Smooth muscle cell (in vitro differentiated cells): ENCODE measurements around the gene TMEM86B. TPM values are rescaled to one million over a fixed set of nuclear protein-coding genes. Genes with fewer than 3 reads are reported as not detected.

Source experiments
- DNase-seq: peaks from one replicate; lab custom pipeline; 2025; ENCODE audit not compliant: unreplicated experiment; lab: John Stamatoyannopoulos, UW
- H2AFZ ChIP-seq: fragments of 200-600 bp; sonication (generic); 2 replicates; pipeline ENCODE4 v1.6.0; 2016; ENCODE audit warnings: antibody characterized with exemption, low read depth, mild to moderate bottlenecking
- H3F3A ChIP-seq: fragments of 200-600 bp; sonication (generic); 2 replicates; pipeline ENCODE4 v1.6.0; 2017; ENCODE audit warnings: antibody characterized with exemption, low read depth
- H3K27ac ChIP-seq: fragments of 200-600 bp; sonication (generic); 2 replicates; pipeline ENCODE4 v1.5.1; 2016; ENCODE audit warnings: low read depth, mild to moderate bottlenecking
- H3K27me3 ChIP-seq: fragments of 200-600 bp; sonication (generic); 2 replicates; pipeline ENCODE4 v1.6.1; 2016; ENCODE audit warnings: low read depth, mild to moderate bottlenecking
- H3K36me3 ChIP-seq: fragments of 200-600 bp; sonication (generic); 2 replicates; pipeline ENCODE4 v1.5.1; 2016; ENCODE audit warnings: low read depth
- H3K4me1 ChIP-seq: fragments of 200-600 bp; sonication (generic); 2 replicates; pipeline ENCODE4 v1.5.1; 2016; ENCODE audit warnings: low read depth
- H3K4me2 ChIP-seq: fragments of 200-600 bp; sonication (generic); 2 replicates; pipeline ENCODE4 v1.6.0; 2016; ENCODE audit warnings: mild to moderate bottlenecking
- H3K4me3 ChIP-seq: fragments of 200-600 bp; sonication (generic); 2 replicates; pipeline ENCODE4 v1.5.1; 2016; ENCODE audit warnings: mild to moderate bottlenecking
- H3K79me2 ChIP-seq: fragments of 200-600 bp; sonication (generic); 2 replicates; pipeline ENCODE4 v1.6.0; 2016; ENCODE audit warnings: low read depth, mild to moderate bottlenecking
- H3K9ac ChIP-seq: fragments of 200-600 bp; sonication (generic); 2 replicates; pipeline ENCODE4 v1.6.0; 2016; ENCODE audit warnings: low read depth
- H3K9me3 ChIP-seq: fragments of 200-600 bp; sonication (generic); replicated peaks from 2 replicates; pipeline ENCODE4 v1.5.1; 2016; ENCODE audit warnings: low read depth
- H4K20me1 ChIP-seq: fragments of 200-600 bp; sonication (generic); 2 replicates; pipeline ENCODE4 v1.6.0; 2016; ENCODE audit warnings: low read depth
- WGBS: methylation state at CpG from one replicate; pipeline ENCODE4 v1.1.7; 2016; ENCODE audit warnings: low lambda C conversion rate; 5-methylcytosine and 5-hydroxymethylcytosine counted together
- polyA plus RNA-seq: library from polyadenylated mRNA; unstranded; fragments of >200 nt; fragmentation: Nextera tagmentation; extraction: Ambion mirVana; gene quantifications from 2 replicates; pipeline ENCODE4 v1.2.1, GENCODE V29; 2016
- total RNA-seq: library from RNA; depleted of rRNA; stranded (reverse); fragments of >200 nt; gene quantifications from 2 replicates; pipeline ENCODE4 v1.2.3, GENCODE V29; 2014
- TF ChIP-seq, protein P1 (sequence below): fragments of 200-600 bp; sonication (generic); IDR thresholded peaks from 2 replicates; pipeline ENCODE4 v1.5.1; 2017; ENCODE audit warnings: borderline replicate concordance, mild to moderate bottlenecking, antibody characterized with exemption; ENCODE audit not compliant: insufficient read depth, poor library complexity, severe bottlenecking

Gene TMEM86B
- total and polyA plus RNA-seq, 2 experiments from 2014 or later, result 2.1 to 2.6 TPM

DNA sequence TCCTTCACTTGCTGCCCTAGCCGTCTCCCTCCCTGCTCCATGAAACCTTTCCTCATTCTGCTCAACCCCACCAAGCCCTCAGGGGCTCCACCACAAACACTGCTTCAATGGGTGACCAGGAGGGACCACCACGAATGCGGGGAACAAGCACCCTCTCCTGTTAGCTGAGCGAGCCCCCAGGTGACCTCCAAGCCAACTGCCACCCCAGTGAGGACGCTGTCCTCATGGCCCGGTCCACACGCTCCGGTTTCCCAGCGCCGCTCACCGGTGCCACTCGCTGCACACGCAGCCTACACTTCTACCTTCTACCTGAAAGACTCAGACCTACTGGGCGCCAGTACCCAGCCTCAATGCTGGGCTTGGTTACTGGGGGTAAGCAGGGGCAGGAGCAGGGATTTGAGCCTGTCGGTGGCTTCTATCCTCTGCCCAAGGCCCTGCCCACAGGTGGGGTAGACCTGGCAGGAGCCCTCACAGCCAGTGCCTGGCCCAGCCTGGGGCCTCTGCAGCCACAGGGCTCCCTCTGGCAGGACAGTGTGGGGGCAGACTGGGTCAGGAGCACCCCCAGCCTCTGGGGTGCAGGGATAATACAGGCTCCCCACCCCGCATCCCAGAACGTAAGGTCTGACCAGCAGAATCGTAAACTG is 704 bp upstream of the TMEM86B start:
- Histone ChIP-seq H4K20me1 (peaks cover 35% of the 10 kb centered on the region), H3K4me3 (no peak overlapping the region), H2AFZ (no peak overlapping the region), H3K79me2 (no peaks in the 10 kb centered on the region), H3K9ac (no peak overlapping the region), H3K27me3 (no peaks in the 10 kb centered on the region), H3K9me3 (no peaks in the 10 kb centered on the region), H3K36me3 (no peaks in the 10 kb centered on the region), H3F3A (no peaks in the 10 kb centered on the region), H3K4me2 (no peak overlapping the region), H3K27ac (no peak overlapping the region), H3K4me1 (no peaks in the 10 kb centered on the region)
- DNase-seq, result no peak
- WGBS, result 98% methylated on average over 18 of the region's 18 CpGs
- TF ChIP-seq, protein P1, sequence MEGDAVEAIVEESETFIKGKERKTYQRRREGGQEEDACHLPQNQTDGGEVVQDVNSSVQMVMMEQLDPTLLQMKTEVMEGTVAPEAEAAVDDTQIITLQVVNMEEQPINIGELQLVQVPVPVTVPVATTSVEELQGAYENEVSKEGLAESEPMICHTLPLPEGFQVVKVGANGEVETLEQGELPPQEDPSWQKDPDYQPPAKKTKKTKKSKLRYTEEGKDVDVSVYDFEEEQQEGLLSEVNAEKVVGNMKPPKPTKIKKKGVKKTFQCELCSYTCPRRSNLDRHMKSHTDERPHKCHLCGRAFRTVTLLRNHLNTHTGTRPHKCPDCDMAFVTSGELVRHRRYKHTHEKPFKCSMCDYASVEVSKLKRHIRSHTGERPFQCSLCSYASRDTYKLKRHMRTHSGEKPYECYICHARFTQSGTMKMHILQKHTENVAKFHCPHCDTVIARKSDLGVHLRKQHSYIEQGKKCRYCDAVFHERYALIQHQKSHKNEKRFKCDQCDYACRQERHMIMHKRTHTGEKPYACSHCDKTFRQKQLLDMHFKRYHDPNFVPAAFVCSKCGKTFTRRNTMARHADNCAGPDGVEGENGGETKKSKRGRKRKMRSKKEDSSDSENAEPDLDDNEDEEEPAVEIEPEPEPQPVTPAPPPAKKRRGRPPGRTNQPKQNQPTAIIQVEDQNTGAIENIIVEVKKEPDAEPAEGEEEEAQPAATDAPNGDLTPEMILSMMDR, result no peak

DNA sequence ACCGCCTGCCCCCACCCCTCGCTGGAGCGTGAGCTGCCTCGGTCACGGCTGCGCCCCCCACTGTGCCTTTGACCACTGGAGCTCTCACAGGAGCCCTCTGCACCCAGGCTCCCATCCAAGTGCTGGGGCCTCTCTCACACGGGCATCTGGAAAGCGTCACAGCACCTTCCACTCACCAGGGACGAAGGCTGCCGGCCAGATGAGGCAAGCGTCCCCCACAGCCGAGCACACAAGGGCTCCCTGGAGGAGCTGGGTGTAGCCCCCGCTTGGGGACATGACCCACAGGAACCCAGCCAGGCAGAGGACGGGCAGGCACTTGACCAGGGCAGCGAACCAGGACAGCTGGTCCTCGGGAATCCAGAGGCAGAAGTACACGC is 560 bp downstream of the TMEM86B start:
- H4K20me1 ChIP-seq, result peaks cover 23% of the 10 kb centered on the region
- H3K36me3 ChIP-seq, result no peaks in the 10 kb centered on the region
- no peaks in the 10 kb centered on the region for H3K27me3 ChIP-seq
- no peak overlapping the region for H3K4me3 ChIP-seq
- 80% methylated on average over 17 of the region's 17 CpGs for WGBS
- no peak overlapping the region for H3K9ac ChIP-seq
- H3K79me2 ChIP-seq, result no peaks in the 10 kb centered on the region
- H3K27ac ChIP-seq, result no peak overlapping the region
- no peaks in the 10 kb centered on the region for H3K4me1 ChIP-seq
- TF ChIP-seq, protein P1, result no peak
- no peaks in the 10 kb centered on the region for H3K9me3 ChIP-seq
- H2AFZ ChIP-seq, result no peak overlapping the region
- H3K4me2 ChIP-seq, result no peak overlapping the region
- DNase-seq, result no peak
- H3F3A ChIP-seq, result no peaks in the 10 kb centered on the region

DNA sequence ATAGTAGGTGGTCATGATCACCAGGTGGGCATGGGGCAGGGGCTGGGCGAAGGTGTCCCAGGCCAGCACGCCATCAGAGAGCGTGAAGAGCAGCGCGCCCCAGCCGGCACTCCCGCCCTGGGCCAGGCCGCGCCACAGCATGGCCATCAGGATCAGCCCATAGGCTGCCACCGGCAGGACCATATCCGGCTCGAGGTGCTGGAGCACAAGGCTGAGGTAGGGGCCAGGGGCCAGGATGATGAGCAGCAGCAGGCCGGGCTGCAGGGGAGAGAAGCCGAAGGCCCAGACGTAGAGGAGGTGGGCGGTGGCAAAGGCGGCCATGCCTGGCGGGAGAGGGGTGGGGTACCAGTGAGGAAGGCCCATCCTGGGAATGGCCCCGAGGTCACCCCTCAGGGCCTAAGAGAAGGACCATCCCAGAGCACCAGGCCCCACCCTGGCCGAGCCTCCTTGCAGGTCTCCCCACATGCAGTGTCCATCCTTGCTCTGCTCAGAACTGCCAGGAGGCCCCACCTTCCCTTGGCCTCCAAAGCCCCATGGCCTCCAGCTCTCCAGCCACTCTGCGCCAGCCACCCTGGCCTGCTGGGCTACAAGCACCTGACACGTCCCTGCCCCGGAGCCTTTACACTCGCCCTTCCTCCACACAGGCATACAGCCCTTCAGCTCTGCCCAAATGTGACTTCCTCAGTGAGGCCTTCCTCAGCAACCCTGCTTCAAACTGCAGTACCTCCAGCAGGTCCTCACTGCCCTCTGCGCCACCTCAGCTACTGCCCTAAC is 1.1 kb downstream of the TMEM86B start:
- TF ChIP-seq, protein P1, result no peak
- Histone ChIP-seq H3K9ac (no peak overlapping the region), H3K36me3 (no peaks in the 10 kb centered on the region), H4K20me1 (peaks cover 17% of the 10 kb centered on the region), H3K4me1 (no peaks in the 10 kb centered on the region), H2AFZ (no peak overlapping the region), H3K27ac (no peak overlapping the region), H3K4me3 (no peak overlapping the region), H3K4me2 (no peak overlapping the region), H3F3A (no peaks in the 10 kb centered on the region), H3K79me2 (no peaks in the 10 kb centered on the region), H3K9me3 (no peaks in the 10 kb centered on the region), H3K27me3 (no peaks in the 10 kb centered on the region)
- DNase-seq, result no peak
- WGBS, result 97% methylated on average over 22 of the region's 25 CpGs

DNA sequence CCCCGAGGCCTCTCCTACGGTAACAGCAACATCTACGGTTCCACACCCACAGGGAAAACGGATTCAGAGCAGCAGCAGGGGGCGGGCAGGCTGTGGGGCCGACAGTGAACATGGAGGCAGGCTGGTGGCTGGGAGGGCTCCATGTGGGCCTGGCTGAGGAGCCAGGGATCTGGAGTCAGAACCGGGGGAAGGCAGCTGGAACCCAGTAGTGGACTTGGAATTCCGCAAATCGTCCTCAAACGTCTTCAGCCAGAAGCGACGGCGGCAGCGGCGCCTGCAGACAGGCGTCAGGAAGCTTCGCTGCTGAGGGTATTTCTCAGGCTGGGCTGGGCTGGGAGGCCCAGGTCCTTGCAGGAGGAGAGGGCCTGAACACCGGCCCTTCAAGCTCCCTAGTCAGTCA is 1.8 kb downstream of the TMEM86B start:
- no peak for DNase-seq

More for the DNA sequence above, 1.8 kb downstream of the TMEM86B start:
- H3K9ac ChIP-seq, result no peak overlapping the region
- WGBS, result 91% methylated on average over 17 of the region's 18 CpGs
- peaks cover 11% of the 10 kb centered on the region for H4K20me1 ChIP-seq
- no peaks in the 10 kb centered on the region for H3K27me3 ChIP-seq
- TF ChIP-seq, protein P1, result no peak
- no peaks in the 10 kb centered on the region for H3K4me1 ChIP-seq
- H3K79me2 ChIP-seq, result no peaks in the 10 kb centered on the region
- no peaks in the 10 kb centered on the region for H3K36me3 ChIP-seq
- H3K4me3 ChIP-seq, result no peak overlapping the region
- H3F3A ChIP-seq, result no peaks in the 10 kb centered on the region
- no peaks in the 10 kb centered on the region for H3K9me3 ChIP-seq
- no peak overlapping the region for H3K4me2 ChIP-seq
- H3K27ac ChIP-seq, result no peak overlapping the region
- H2AFZ ChIP-seq, result no peak overlapping the region
